Measurements from ENCODE around the gene ESRRB. TPM values are rescaled to one million over a fixed set of nuclear protein-coding genes. Genes with fewer than 3 reads are reported as not detected.

ESRRB gene
- total and polyA plus RNA-seq, 8 donors, result 0.58 to 4.6 (median 3.8) TPM; not detected in 2

GRCh38 chr14:76350671-76351070 lies 25.3 kb upstream of the ESRRB start:
- Histone ChIP-seq H3K9me3 (no peaks in the 10 kb centered on the region), H3K4me3 (no peak overlapping the region), H3K36me3 (no peaks in the 10 kb centered on the region), H3K27me3 (peaks cover 0 to 37% (median 7%) of the 10 kb centered on the region in 3 donors), H3K27ac (no peak overlapping the region), H3K4me1 (peaks cover 0 to 9% (median 8%) of the 10 kb centered on the region in 4 donors)
- WGBS, 5 donors, result 81 to 94% (median 88%) methylated on average over 2 to 5 of the region's 5 CpGs
- intact Hi-C loops (cut with DNase I; ENCODE audit: low total_unique reads), result loop anchor here (5.0 kb wide), 1 partner anchor 298 kb away; no protein-coding TSS in a partner anchor
- no peak for DNase-seq
- TF ChIP-seq POLR2A (IDR thresholded peaks at IDR 0.05) (no peak), POLR2AphosphoS5 (IDR thresholded peaks at IDR 0.05) (no peak), EP300 (IDR thresholded peaks at IDR 0.05) (no peak)
- TF ChIP-seq, protein P1, sequence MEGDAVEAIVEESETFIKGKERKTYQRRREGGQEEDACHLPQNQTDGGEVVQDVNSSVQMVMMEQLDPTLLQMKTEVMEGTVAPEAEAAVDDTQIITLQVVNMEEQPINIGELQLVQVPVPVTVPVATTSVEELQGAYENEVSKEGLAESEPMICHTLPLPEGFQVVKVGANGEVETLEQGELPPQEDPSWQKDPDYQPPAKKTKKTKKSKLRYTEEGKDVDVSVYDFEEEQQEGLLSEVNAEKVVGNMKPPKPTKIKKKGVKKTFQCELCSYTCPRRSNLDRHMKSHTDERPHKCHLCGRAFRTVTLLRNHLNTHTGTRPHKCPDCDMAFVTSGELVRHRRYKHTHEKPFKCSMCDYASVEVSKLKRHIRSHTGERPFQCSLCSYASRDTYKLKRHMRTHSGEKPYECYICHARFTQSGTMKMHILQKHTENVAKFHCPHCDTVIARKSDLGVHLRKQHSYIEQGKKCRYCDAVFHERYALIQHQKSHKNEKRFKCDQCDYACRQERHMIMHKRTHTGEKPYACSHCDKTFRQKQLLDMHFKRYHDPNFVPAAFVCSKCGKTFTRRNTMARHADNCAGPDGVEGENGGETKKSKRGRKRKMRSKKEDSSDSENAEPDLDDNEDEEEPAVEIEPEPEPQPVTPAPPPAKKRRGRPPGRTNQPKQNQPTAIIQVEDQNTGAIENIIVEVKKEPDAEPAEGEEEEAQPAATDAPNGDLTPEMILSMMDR (IDR thresholded peaks at IDR 0.05), result no peak

DNA sequence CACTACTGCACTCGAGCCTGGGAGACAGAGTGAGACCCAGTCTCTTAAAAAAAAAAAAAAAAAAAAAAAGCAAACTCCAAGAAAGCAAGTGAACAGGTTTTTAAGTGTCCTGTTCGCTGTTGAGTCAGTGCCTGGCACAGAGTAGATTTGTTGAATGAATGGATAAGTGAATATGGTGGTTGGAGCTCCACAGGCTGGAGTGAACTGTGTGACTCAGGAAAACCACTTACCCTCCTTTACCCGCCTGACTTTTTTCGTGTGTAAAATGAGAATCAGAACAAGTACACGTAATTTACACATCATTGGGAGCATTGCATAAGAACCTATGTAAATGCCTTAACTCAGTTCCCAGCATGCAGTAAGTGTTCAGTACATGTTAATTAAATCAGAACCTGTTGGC lies 24.0 kb upstream of the ESRRB start:
- no peak for DNase-seq
- Histone ChIP-seq H3K27me3 (peaks cover 0 to 37% (median 7%) of the 10 kb centered on the region in 3 donors), H3K4me1 (peaks cover 0 to 9% (median 8%) of the 10 kb centered on the region in 4 donors), H3K4me3 (no peak overlapping the region), H3K27ac (no peak overlapping the region), H3K36me3 (no peaks in the 10 kb centered on the region), H3K9me3 (no peaks in the 10 kb centered on the region)
- intact Hi-C loops (cut with DNase I; ENCODE audit: low total_unique reads), result loop anchor here (5.0 kb wide), 1 partner anchor 300 kb away; no protein-coding TSS in a partner anchor
- WGBS, 5 donors, result 73 to 89% (median 82%) methylated on average over 5 of the region's 5 CpGs
- TF ChIP-seq, protein P1 (IDR thresholded peaks at IDR 0.05), result no peak
- TF ChIP-seq POLR2A (IDR thresholded peaks at IDR 0.05), result no peak
- TF ChIP-seq POLR2AphosphoS5 (IDR thresholded peaks at IDR 0.05), result no peak
- TF ChIP-seq EP300 (IDR thresholded peaks at IDR 0.05), result no peak

DNA sequence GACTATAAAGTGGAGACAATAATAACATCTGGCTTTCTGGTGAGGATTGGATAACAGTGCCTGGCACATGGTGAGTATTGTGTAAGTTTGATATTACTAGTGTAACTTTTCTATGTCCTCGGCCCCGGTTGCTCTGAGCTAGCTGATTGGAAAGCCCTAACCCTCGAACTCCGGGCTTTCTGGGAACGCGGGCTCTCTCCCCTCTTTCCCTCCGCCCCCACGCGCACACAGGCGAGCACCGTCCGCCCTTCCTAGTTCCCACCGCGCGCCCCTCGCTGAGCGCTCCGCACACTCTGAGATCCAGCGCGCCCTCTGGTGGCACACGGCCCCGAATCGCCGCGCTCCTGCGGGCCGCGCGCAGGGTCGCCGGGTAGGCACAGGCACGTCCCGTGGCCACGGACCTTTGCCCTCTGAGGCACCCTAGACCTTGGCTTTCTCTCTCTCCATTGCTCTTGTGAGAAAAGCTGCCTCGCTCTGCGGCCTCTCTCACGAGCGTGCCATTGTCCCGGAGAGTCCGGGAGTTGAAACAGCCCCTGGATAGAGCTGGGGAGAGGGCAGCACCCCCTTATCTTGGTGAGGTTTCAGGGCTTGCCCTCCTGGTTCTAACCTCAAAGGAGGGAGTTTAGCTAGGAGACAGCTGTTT lies 23.2 kb upstream of the ESRRB start:
- Histone ChIP-seq H3K4me3 (peak overlapping the region; percentile 15 to 45 (median 30)), H3K36me3 (no peaks in the 10 kb centered on the region), H3K9me3 (no peaks in the 10 kb centered on the region), H3K4me1 (peaks cover 0 to 9% (median 8%) of the 10 kb centered on the region in 4 donors), H3K27ac (no peak overlapping the region), H3K27me3 (peaks cover 0 to 44% (median 7%) of the 10 kb centered on the region in 3 donors)
- peak; percentile 52 to 88 for DNase-seq
- TF ChIP-seq, protein P1 (IDR thresholded peaks at IDR 0.05), result peak in 5 of 7 experiments; percentile 58 to 81 (median 66)
- TF ChIP-seq POLR2A (IDR thresholded peaks at IDR 0.05), result no peak
- intact Hi-C loops (cut with DNase I; ENCODE audit: low total_unique reads), result loop anchor here (5.0 kb wide), 1 partner anchor 300 kb away; no protein-coding TSS in a partner anchor
- 6 to 8% (median 6%) methylated on average over 37 to 40 of the region's 40 CpGs for WGBS, 5 donors

- no peaks in the 10 kb centered on the region for H3K9me3 ChIP-seq
- TF ChIP-seq POLR2A (IDR thresholded peaks at IDR 0.05) (no peak), EP300 (IDR thresholded peaks at IDR 0.05) (no peak), POLR2AphosphoS5 (IDR thresholded peaks at IDR 0.05) (no peak)
- no peaks in the 10 kb centered on the region for H3K36me3 ChIP-seq
- DNase-seq, result no peak
- H3K27me3 ChIP-seq, result peaks cover 0 to 44% (median 7%) of the 10 kb centered on the region in 3 donors
- no peak overlapping the region for H3K4me3 ChIP-seq
- peaks cover 0 to 9% (median 8%) of the 10 kb centered on the region in 4 donors for H3K4me1 ChIP-seq
- WGBS, 5 donors, result 85 to 97% (median 92%) methylated on average over 4 of the region's 4 CpGs
- intact Hi-C loops (cut with DNase I; ENCODE audit: low total_unique reads), result loop anchor here (5.0 kb wide), 1 partner anchor 302 kb away; no protein-coding TSS in a partner anchor
- no peak overlapping the region for H3K27ac ChIP-seq
Measured at GRCh38 chr14:76354310-76354709, 21.6 kb upstream of the ESRRB start.

- 79 to 88% (median 87%) methylated on average over 3 of the region's 3 CpGs for WGBS, 5 donors
- intact Hi-C loops (cut with DNase I; ENCODE audit: low total_unique reads), result no loop called here
- peaks cover 0 to 9% (median 8%) of the 10 kb centered on the region in 4 donors for H3K4me1 ChIP-seq
Measured at GRCh38 chr14:76355771-76356170, 20.2 kb upstream of the ESRRB start.

More at GRCh38 chr14:76355771-76356170, 20.2 kb upstream of the ESRRB start:
- Histone ChIP-seq H3K27me3 (peaks cover 0 to 44% (median 7%) of the 10 kb centered on the region in 3 donors), H3K9me3 (no peaks in the 10 kb centered on the region), H3K27ac (no peak overlapping the region), H3K36me3 (no peaks in the 10 kb centered on the region), H3K4me3 (no peak overlapping the region)
- no peak for DNase-seq
- TF ChIP-seq, protein P1 (IDR thresholded peaks at IDR 0.05), result no peak
- no peak for TF ChIP-seq POLR2AphosphoS5 (IDR thresholded peaks at IDR 0.05)
- no peak for TF ChIP-seq POLR2A (IDR thresholded peaks at IDR 0.05)
- no peak for TF ChIP-seq EP300 (IDR thresholded peaks at IDR 0.05)

Measured in stomach (tissue), 9 donors.